RWPE2 (cell line): ENCODE data around the gene GLA.

Experiments used
- ATAC-seq: fragments of 200-7000 bp; cut with Tn5 transposase; 3 replicates; pipeline ENCODE4 v1.9.1; 2021; ENCODE audit warnings: low read depth
- DNase-seq: peaks from one replicate; pipeline ENCODE4 v3.0.0-alpha.2; 2020; ENCODE audit warnings: low spot score
- H3K27ac ChIP-seq: fragments of 450-650 bp; 2 replicates; pipeline ENCODE4 v1.5.1; 2017; ENCODE audit warnings: mild to moderate bottlenecking; ENCODE audit not compliant: poor library complexity, severe bottlenecking
- H3K27me3 ChIP-seq: fragments of 250-450 bp; sonication (Bioruptor Pico); 2 replicates; pipeline ENCODE4 v1.5.1; 2021; ENCODE audit warnings: mild to moderate bottlenecking, moderate library complexity; ENCODE audit not compliant: insufficient read depth, poor library complexity, severe bottlenecking
- H3K36me3 ChIP-seq: fragments of 250-450 bp; sonication (Bioruptor Pico); 2 replicates; pipeline ENCODE4 v1.5.1; 2020; ENCODE audit warnings: low read depth, mild to moderate bottlenecking, moderate library complexity
- H3K4me1 ChIP-seq: fragments of 250-450 bp; sonication (Bioruptor Pico); 2 replicates; pipeline ENCODE4 v1.5.1; 2021; ENCODE audit warnings: mild to moderate bottlenecking, moderate library complexity; ENCODE audit not compliant: insufficient read depth, poor library complexity, severe bottlenecking
- H3K4me3 ChIP-seq: fragments of 250-450 bp; sonication (Bioruptor Pico); 2 replicates; pipeline ENCODE4 v1.5.1; 2021; ENCODE audit warnings: mild to moderate bottlenecking, moderate library complexity; ENCODE audit not compliant: severe bottlenecking
- H3K9me3 ChIP-seq: fragments of 250-450 bp; sonication (Bioruptor Pico); 2 replicates; pipeline ENCODE4 v1.5.1; 2021; ENCODE audit warnings: mild to moderate bottlenecking, moderate library complexity; ENCODE audit not compliant: severe bottlenecking
- TF ChIP-seq, protein P1 (sequence below): fragments of 450-650 bp; IDR thresholded peaks from one replicate; pipeline ENCODE4 v1.5.1; 2017; ENCODE audit warnings: mild to moderate bottlenecking, moderate library complexity; ENCODE audit not compliant: poor library complexity, severe bottlenecking

GLA gene

DNA sequence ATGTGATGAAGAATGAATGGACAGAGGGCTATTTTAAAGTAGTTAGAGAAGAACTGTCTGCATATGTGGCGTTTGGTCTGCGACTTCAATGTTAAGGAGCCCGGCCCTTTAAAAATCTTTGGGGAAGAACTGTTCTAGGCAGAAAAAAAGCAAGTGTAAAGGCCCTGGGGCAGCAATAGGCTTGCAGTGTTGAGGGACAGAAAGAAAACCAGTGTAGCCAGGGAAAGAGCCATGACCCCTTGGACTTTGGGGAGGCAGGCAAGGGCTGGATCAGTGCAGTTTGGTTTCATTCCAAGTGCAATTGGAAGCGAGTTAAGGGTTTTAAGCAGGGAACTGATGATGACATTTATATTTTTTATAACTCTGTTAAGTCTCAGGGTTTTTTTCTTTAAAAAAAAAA is 7.9 kb downstream of the GLA start:
- no peak for DNase-seq
- Histone ChIP-seq H3K36me3 (peaks cover 17% of the 10 kb centered on the region), H3K9me3 (no peaks in the 10 kb centered on the region), H3K4me1 (no peaks in the 10 kb centered on the region), H3K27me3 (no peaks in the 10 kb centered on the region), H3K4me3 (no peak overlapping the region), H3K27ac (no peak overlapping the region)
- TF ChIP-seq, protein P1, sequence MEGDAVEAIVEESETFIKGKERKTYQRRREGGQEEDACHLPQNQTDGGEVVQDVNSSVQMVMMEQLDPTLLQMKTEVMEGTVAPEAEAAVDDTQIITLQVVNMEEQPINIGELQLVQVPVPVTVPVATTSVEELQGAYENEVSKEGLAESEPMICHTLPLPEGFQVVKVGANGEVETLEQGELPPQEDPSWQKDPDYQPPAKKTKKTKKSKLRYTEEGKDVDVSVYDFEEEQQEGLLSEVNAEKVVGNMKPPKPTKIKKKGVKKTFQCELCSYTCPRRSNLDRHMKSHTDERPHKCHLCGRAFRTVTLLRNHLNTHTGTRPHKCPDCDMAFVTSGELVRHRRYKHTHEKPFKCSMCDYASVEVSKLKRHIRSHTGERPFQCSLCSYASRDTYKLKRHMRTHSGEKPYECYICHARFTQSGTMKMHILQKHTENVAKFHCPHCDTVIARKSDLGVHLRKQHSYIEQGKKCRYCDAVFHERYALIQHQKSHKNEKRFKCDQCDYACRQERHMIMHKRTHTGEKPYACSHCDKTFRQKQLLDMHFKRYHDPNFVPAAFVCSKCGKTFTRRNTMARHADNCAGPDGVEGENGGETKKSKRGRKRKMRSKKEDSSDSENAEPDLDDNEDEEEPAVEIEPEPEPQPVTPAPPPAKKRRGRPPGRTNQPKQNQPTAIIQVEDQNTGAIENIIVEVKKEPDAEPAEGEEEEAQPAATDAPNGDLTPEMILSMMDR = no peak
- ATAC-seq = no peak

DNA sequence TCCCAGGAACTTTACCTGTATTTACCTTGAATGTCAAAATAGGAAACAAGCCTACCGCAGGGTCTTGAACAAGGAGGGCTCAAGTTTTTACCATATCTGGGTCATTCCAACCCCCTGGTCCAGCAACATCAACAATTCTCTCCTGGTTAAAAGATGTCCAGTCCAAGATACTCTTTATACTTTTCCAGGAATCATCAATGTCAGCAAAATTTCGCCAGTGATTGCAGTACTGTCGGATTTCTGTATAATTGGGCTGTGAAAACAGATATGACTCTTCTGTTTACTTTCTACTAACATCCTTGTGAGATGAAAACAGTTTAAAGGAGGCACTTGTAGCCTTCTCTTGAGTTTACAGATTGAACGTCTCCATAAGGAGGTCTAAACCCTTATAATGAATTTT is 9.0 kb downstream of the GLA start:
- TF ChIP-seq, protein P1 = no peak
- ATAC-seq = no peak
- no peaks in the 10 kb centered on the region for H3K9me3 ChIP-seq
- no peaks in the 10 kb centered on the region for H3K4me1 ChIP-seq
- H3K4me3 ChIP-seq = no peak overlapping the region
- H3K27me3 ChIP-seq = no peaks in the 10 kb centered on the region
- no peak for DNase-seq
- no peak overlapping the region for H3K27ac ChIP-seq
- H3K36me3 ChIP-seq = peaks cover 25% of the 10 kb centered on the region

DNA sequence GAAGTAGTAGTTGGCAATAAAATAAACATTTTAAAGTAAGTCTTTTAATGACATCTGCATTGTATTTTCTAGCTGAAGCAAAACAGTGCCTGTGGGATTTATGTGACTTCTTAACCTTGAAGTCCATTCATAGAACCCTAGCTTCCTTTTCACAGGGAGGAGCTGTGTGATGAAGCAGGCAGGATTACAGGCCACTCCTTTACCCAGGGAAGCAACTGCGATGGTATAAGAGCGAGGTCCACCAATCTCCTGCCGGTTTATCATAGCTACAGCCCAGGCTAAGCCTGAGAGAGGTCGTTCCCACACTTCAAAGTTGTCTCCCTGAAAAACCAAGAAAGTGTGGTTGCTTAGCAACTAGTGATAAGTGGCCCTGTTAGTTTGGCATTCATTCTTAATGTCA is 9.9 kb downstream of the GLA start:
- no peaks in the 10 kb centered on the region for H3K9me3 ChIP-seq
- ATAC-seq (peak; percentile 31; the same call in 2 of the 3 replicates), DNase-seq (no peak)
- peaks cover 34% of the 10 kb centered on the region for H3K36me3 ChIP-seq
- no peaks in the 10 kb centered on the region for H3K27me3 ChIP-seq
- TF ChIP-seq, protein P1 = no peak
- no peak overlapping the region for H3K4me3 ChIP-seq
- no peaks in the 10 kb centered on the region for H3K4me1 ChIP-seq
- no peak overlapping the region for H3K27ac ChIP-seq

DNA sequence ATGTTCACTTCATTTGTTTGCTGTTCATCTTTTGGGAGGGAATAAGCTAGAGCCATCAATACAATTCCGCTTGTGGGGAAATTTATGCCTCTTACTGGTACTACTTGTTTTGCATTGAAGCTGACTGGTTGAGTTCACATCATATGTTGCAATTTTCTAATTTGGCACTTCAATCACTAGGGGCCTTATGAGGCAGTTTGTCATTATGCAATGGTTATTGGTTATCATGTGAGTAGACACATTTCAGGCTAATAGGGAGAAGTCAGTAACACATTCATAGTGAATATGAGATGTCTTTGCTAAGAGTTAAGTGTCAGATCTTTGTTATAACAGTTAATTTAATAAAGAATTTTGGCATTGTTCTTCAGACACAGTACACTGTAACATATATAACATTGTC is 11.9 kb downstream of the GLA start:
- no peak overlapping the region for H3K27ac ChIP-seq
- DNase-seq (no peak), ATAC-seq (peak; percentile 21; the same call in 1 of the 3 replicates)
- peaks cover 52% of the 10 kb centered on the region for H3K36me3 ChIP-seq
- H3K27me3 ChIP-seq = no peaks in the 10 kb centered on the region
- no peaks in the 10 kb centered on the region for H3K4me1 ChIP-seq
- H3K9me3 ChIP-seq = no peaks in the 10 kb centered on the region
- TF ChIP-seq, protein P1 = no peak
- H3K4me3 ChIP-seq = no peak overlapping the region

DNA sequence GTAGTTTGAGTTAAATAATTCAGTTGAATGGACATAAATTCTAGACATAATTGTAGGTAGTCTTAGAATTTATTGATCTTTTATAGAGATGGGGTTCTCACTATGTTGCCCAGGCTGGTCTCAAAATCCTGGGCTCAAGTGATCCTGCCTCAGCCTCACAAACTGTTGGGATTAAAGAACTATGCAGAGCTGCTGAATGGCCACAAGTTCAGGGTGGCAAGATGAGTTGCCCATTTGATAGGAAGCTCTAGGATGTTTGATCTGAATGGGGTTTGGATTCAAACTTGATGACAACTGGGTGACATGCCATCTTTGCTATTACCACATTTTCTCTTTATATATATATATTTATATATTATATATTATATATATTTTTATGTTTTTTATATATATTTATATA is 13.4 kb downstream of the GLA start:
- Histone ChIP-seq H3K9me3 (no peaks in the 10 kb centered on the region), H3K4me1 (no peaks in the 10 kb centered on the region), H3K4me3 (no peak overlapping the region), H3K27ac (peak overlapping the region; percentile 75), H3K27me3 (no peaks in the 10 kb centered on the region), H3K36me3 (peaks cover 52% of the 10 kb centered on the region)
- DNase-seq = no peak
- no peak for ATAC-seq
- TF ChIP-seq, protein P1 = no peak
